GM12874 (cell line): ENCODE results near the gene ARHGAP42.

Experiments
- CTCF ChIP-seq: IDR thresholded peaks from 2 replicates; pipeline ENCODE4 v1.5.1; 2011; ENCODE audit warnings: low read depth, mild to moderate bottlenecking, control low read depth, low read length, moderate library complexity; ENCODE audit not compliant: insufficient read depth

The ARHGAP42 gene

GRCh38 chr11:101028644-101029043 is 341.6 kb downstream of the ARHGAP42 start:
- TF ChIP-seq CTCF: no peak

GRCh38 chr11:101030015-101030414 is 342.9 kb downstream of the ARHGAP42 start:
- no peak for TF ChIP-seq CTCF

DNA sequence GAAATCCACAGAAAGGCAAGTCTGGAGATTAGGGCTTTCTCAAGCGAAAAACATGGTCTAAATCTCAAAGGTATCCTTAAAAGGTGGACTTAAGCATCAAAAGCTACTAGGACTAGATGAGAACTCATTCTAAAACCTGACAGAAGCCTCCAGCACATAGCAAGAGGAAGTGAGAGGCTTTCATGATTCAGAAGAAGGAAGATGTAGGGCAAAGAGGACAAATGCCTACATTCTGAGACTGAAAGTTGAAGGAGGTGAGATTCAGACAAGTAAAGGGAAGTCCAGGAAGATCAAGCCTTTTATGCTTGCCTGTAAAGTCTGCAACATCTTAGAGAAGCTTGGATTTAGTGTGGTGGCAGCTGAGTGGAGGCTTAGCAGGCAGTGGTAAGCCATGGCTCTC is 343.6 kb downstream of the ARHGAP42 start:
- no peak for TF ChIP-seq CTCF

- TF ChIP-seq CTCF: no peak
Observed at GRCh38 chr11:101031713-101032112, 344.6 kb downstream of the ARHGAP42 start.

DNA sequence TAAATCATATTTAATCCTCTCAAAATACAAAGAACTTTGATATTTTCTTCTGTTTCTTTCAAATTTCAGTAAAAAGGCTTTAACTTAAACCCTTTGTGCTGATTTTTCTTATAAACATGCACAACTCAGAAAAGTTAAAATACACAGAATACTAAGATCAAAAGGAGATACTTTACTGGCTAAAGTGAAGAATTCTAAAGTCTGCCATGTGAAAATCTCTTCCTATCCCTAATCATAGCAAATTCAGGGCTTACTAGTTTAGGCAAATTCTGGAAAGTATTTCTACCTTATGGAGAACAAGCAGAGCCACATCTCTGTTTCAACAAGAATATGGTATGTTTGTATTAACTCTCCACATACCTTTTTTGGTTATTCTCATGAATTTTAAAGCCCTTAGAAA is 345.9 kb downstream of the ARHGAP42 start:
- TF ChIP-seq CTCF: no peak

- no peak for TF ChIP-seq CTCF
Observed at GRCh38 chr11:101034076-101034475, 347.0 kb downstream of the ARHGAP42 start.

DNA sequence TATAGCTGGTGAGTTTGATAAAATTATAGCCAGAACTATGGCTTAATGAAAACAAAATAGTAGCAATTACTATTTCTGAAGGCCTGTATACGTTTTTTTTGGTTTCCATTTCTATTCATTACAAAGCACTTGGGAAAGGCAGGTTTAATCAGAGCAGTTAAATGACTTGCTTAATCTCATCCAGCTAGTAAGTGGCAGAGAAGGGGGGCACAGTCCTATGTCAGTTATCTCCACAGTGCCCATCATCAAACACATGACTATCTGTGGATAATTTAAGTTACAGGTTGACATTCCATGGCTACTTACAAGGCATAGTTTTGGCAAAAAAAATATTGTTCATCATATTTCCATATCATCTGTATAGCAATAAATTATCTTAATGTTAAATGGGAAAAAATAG is 348.8 kb downstream of the ARHGAP42 start:
- no peak for TF ChIP-seq CTCF
